Fibroblast of skin of abdomen (primary cell): ENCODE measurements around the gene NCR2.

Source experiments
- DNase-seq: peaks from one replicate; pipeline ENCODE4 v3.0.0-alpha.2; 2013

Gene NCR2

DNA sequence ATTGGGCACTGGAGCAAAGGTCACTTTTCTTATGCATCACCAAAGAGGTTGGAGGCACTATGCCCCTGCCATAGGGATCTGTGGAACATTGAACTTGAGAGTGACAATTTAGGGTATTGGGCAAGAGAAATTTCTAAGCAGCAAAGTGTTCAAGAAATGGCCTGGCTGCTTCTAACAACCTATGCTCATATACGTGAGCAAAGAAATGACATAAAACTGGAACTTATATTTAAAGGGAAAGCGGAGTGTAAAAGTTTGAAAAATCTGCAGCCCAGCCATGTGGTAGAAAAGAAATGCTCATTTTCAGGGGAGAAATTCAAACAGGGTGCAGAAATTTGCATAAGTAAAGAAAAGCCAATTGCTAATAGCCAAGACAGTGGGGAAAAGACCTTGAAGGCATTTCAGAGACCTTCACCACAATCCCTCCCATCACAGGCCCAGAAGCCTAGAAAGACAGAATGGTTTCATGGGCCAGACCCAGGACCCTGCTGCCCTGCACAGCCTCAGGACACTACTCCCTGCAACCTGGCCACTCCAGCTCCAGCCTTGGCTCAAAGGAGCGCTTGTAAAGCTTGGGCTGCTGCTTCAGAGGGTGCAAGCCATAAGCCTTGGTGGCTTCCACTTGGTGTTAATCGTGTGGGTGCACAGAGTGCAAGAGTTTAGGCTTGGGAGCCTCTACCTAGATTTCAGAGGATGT is 24.4 kb downstream of the NCR2 start:
- no peak for DNase-seq

DNA sequence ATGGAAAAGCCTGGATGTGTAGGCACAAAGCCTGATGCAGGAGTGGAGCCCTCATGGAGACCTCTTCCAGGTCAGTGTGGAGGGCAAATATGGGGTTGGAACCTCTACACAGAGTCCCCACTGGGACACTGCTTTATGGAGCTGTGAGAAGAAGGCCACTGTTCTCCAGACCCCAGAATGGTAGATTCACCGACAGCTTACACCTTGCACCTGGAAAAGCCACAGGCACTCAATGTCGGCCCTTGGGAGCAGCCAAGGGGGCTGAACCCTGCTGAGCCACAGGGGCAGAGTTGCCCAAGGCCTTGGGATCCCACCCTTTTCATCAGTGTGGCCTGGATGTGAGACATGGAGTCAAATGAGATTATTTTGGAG is 24.9 kb downstream of the NCR2 start:
- DNase-seq, result no peak

DNA sequence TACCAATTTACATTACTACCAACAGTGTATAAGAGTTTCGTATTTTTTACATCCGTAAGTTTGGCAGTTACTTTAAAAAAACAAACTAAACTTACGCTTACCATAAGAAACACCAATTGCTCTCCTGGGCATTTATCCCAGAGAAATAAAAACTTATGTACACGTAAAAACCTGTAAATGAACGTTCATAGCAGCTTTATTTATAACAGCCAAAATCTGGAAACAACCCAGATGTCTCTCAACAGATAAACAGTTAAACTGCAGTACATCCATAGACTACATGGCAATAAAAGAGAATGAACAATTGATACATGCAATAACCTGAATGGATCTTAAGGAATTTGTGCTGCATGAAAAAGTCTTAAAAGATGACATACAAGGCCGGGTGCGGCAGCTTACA is 30.7 kb downstream of the NCR2 start:
- DNase-seq, result no peak

DNA sequence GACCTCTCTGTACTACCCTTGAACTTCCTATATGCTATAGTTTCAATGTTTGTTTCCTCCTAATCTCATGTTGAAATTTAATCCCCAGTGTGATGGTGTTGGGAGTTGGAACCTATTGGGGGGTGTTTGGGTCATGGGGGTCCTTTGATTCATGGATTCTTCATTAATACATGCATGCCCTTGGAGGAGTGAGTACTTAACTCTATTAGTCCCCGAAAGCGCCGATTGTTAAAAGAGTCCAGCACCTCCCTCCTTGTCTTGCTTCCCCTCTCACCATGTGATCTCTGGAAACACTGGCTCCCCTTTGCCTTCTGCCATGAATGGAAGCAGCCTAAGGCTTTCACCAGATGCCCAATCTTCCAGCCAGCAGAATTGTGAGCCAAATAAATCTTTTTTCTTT is 31.7 kb downstream of the NCR2 start:
- DNase-seq, result no peak

- DNase-seq, result peak; percentile 52
These were observed 32.3 kb downstream of the NCR2 start for GRCh38 chr6:41367700-41368099.

GRCh38 chr6:41370488-41371111 is 35.2 kb downstream of the NCR2 start:
- peak; percentile 6 for DNase-seq

DNA sequence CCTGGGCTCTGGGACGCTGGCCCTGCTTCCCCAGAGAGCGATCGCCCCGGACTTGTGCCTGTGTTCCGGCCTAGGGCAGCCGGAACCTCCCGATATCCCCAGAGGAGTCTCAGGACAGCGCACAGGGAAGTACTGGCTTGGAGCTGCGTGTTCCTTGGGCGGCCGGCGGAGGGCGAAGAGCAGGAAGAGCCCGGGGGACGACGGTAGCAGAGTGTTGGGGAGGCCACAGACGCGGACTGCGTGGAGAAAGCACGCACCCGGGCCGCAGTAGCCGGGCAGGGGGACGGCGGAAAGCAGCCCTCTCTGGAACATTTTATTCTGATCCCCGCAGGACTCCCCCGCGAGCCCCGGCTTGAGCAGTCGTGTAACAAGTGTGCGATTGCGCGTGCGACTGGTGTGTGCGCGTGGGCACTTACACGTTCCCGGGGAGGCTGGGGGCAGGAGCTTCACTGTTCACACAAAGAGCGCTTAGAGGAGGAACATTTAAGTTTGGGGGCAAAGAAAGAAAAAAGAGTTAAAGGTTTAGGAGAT is 36.1 kb downstream of the NCR2 start:
- DNase-seq, result peak; percentile 48

- DNase-seq, result peak; percentile 31
These were observed 36.8 kb downstream of the NCR2 start for GRCh38 chr6:41371992-41372831.

- no peak for DNase-seq
These were observed 37.6 kb downstream of the NCR2 start for GRCh38 chr6:41372832-41373626.

DNA sequence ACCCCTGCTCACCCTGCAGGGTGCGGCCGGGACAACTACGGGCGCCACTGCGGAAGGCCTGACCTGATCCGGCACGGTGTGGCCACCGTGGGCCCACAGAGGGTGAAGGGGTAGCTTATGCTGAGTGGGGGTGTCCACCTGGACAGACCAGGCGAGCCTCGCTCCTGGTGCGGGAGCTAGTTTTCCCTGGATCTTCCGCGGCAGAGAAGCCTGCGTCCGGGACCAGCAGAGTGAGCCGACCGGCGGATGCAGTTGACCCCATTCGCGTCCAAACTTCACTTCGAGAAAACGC is 38.2 kb downstream of the NCR2 start:
- DNase-seq, result no peak

GRCh38 chr6:41373919-41374617 is 38.7 kb downstream of the NCR2 start:
- DNase-seq, result peak; percentile 4

- DNase-seq, result no peak
These were observed 39.5 kb downstream of the NCR2 start for GRCh38 chr6:41374618-41375590.

DNA sequence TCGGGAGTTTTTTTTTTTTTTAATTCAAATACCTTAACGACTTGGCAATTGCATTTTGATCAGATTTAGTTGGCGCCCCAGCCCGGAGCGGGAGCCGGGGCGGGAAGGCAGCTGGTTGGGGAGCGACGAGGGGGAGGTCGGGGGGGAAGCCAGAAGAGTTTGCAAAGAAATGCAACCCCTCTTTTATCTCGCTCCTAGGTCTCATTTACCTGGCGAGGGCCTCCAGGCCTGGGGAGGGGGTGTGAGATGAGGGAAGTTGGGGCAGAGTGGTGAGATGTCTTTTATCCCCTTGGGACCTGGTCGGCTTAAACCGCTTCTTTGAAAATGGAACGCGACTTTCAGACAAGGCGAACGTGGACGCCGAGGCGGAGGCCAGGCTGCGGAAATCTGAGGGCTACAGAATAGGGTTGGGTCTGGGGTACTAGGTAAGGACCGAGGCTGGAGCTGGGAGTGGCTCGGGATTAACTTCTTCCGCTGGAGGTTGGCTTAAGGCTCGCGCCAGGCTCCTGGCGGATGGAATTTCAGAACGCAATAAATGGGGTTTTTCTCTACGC is 40.3 kb downstream of the NCR2 start:
- DNase-seq, result no peak

- no peak for DNase-seq
These were observed 40.8 kb downstream of the NCR2 start for GRCh38 chr6:41376176-41376575.

GRCh38 chr6:41377071-41377470 is 41.7 kb downstream of the NCR2 start:
- no peak for DNase-seq

- no peak for DNase-seq
These were observed 43.9 kb downstream of the NCR2 start for GRCh38 chr6:41379306-41379705.

DNA sequence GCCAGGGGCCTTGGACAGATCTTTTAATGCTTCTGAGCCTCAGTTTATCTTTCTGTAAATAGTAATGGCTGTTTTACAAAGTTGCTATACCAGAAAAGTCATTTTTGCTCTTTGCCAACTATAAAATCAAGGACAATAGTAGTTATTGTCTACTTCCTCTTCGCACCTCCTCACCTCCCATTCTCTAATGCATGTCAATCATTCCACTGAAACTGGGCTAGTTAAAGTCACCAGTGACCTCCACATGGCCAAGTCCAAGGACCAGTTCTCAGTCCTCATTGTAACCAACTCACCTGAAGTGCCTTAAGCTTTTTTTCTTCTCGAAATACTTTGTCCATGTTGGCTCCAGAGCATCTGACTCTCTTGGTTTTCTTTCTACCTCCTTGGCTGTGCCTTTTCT is 51.2 kb downstream of the NCR2 start:
- no peak for DNase-seq

- DNase-seq, result no peak
These were observed 56.8 kb downstream of the NCR2 start for GRCh38 chr6:41392246-41392645.

DNA sequence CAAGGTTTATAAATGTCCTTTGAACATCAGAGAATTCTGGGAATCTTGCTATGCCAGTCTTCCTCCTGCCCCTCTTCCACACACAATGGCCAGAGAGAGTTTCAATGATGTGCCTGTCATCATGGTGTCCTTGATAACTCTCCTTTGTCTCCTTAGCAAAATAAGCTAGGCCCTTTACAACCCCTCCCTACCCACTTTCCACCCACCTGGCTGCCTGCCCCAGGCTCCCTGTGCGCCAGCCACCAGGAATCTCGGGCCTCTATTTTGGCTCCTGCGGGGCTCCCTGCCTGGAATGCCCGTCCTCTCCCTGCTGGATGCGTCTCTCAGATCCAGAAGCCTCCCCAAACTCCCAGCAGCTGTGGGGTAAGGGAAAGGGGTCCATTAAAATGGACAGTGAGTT is 60.9 kb downstream of the NCR2 start:
- no peak for DNase-seq

DNA sequence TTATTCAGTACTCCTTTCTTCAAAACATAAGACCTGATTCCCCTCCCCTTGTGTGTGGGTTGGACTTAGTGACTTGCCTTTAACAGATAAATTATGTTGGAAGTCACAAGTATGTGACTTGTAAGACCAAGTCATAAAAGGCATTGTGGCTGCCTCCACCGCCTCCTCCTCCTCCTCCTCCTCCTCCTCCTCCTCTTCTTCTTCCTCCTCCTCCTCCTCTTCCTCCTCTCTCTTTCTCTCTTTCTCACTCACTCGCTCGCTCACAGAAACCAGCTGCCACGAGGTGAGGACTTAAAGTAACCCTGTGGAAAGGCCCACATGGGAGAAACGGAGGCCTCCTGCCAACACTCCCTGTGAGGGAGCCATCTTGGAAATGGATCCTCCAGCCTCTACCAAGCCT is 64.0 kb downstream of the NCR2 start:
- no peak for DNase-seq
